Mucosa of rectum (tissue), 2 donors: ENCODE data around the gene LRRC75B.
A peak's percentile ranks its signal among the peaks of the same experiment; 100 is the strongest.
"Not testable (repeated sequence)": the region's sequence is repeated elsewhere in the genome, so short reads cannot be mapped to it uniquely, and the experiment has no call there.

ENCODE experiments used
- H3K27ac ChIP-seq, 2 donors: one replicate each; pipeline ENCODE4 v1.7.0; 2013; ENCODE audit warnings: inconsistent platforms in 2 of 2, low read depth in 2 of 2, low read length in 2 of 2
- H3K27me3 ChIP-seq, 2 donors: one replicate each; pipeline ENCODE4 v1.7.0; 2013; ENCODE audit warnings: low read length in 2 of 2; ENCODE audit not compliant: control insufficient read depth in 2 of 2, insufficient read depth in 2 of 2
- H3K36me3 ChIP-seq, 2 donors: one replicate each; pipeline ENCODE4 v1.7.0; 2013; ENCODE audit warnings: low read length in 2 of 2; ENCODE audit not compliant: control insufficient read depth in 2 of 2, insufficient read depth in 2 of 2
- H3K4me1 ChIP-seq, 2 donors: one replicate each; pipeline ENCODE4 v1.7.0; 2013; ENCODE audit warnings: low read length in 2 of 2, mild to moderate bottlenecking in 1 of 2; ENCODE audit not compliant: control insufficient read depth in 2 of 2, insufficient read depth in 2 of 2
- H3K4me3 ChIP-seq, 2 donors: one replicate each; pipeline ENCODE4 v1.7.0; 2013; ENCODE audit warnings: low read length in 2 of 2
- H3K9ac ChIP-seq, 2 donors: one replicate each; pipeline ENCODE4 v1.7.0; 2013; ENCODE audit warnings: low read length in 2 of 2, low read depth in 1 of 2, mild to moderate bottlenecking in 1 of 2
- H3K9me3 ChIP-seq, 2 donors: one replicate each; pipeline ENCODE4 v1.7.0; 2013; ENCODE audit warnings: low read length in 2 of 2; ENCODE audit not compliant: control insufficient read depth in 2 of 2
- donor health status: healthy.
- donor health status: Normal muscosa, but diverticular disease.

LRRC75B gene

GRCh38 chr22:24593559-24593835, 624 bp upstream of the LRRC75B start:
- Histone ChIP-seq H3K4me1 (peaks cover 11 to 14% of the 10 kb centered on the region in 2 donors), H3K4me3 (peak overlapping the region; percentile 65), H3K27ac (peak overlapping the region; percentile 71 to 85), H3K9ac (peak overlapping the region; percentile 65 to 74)
- not testable (repeated sequence) for H3K36me3 ChIP-seq, H3K27me3 ChIP-seq, H3K9me3 ChIP-seq

GRCh38 chr22:24592058-24592850, 619 bp downstream of the LRRC75B start:
- Histone ChIP-seq H3K36me3 (peaks cover 5 to 11% of the 10 kb centered on the region in 2 donors), H3K4me1 (peaks cover 11 to 14% of the 10 kb centered on the region in 2 donors), H3K4me3 (peak overlapping the region; percentile 65 to 69), H3K9ac (peak overlapping the region; percentile 60 to 74), H3K27ac (peak overlapping the region; percentile 71 to 72), H3K9me3 (no peaks in the 10 kb centered on the region), H3K27me3 (no peaks in the 10 kb centered on the region)

GRCh38 chr22:24591286-24591830, 1.5 kb downstream of the LRRC75B start:
- no peaks in the 10 kb centered on the region for H3K27me3 ChIP-seq
- H3K9ac ChIP-seq: no peak overlapping the region
- H3K27ac ChIP-seq: no peak overlapping the region
- peaks cover 11 to 14% of the 10 kb centered on the region in 2 donors for H3K4me1 ChIP-seq
- no peak overlapping the region for H3K4me3 ChIP-seq
- H3K9me3 ChIP-seq: no peaks in the 10 kb centered on the region
- peaks cover 5 to 14% of the 10 kb centered on the region in 2 donors for H3K36me3 ChIP-seq

DNA sequence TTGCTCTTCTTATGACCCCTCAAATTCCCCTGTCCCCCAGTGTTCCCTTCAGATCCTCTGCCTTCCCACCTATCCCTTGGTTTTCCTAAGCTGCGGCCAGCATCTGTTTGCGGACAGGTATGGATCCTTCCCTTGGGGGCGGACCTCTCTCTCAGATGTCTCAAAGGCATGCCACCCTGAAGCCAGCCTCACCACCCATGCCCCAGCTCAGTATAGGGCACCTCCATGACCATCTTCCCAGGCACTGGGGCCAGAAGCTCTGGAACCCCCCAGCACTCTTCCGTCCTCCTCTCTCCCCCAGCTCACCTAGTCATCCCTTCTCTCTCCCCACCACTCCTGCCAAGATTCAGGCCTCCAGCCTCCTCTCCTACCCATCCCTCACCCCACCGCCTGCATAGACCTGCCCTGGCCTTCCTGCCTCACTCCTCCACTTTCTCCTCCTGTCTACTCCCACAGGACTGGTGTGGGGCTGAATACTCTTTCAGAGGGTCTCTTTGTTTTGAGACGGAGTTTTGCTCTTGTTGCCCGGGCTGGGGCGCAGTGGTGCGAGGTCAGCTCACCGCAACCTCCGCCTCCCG, 2.2 kb downstream of the LRRC75B start:
- H3K4me1 ChIP-seq: peaks cover 11 to 14% of the 10 kb centered on the region in 2 donors

DNA sequence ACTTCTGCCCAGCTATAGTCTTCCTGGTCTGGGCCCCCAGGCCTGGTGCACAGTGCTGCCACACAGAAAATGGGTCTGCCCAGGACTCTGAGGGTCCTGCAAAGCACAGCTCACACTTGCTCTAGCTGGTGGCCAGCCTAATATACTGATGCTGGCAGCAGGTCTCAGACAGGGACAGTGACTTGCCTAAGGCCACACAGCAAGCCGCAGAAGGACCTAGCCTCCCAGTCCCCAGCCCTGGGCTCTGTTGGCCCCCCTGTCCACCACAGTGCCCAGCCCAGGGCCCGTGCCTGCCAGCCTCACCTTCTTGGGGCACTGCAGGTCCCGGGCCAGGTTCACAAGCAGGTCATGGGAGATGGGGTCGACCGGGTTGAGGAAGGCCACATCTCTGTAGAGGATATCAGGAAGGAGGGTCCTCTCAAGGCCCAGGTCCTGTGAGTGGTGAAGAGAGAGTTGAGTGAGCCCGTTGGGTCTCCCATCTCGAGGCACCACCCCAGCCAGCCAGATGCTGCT, 3.3 kb downstream of the LRRC75B start:
- Histone ChIP-seq H3K4me3 (no peak overlapping the region), H3K9me3 (no peaks in the 10 kb centered on the region), H3K36me3 (peaks cover 5 to 17% of the 10 kb centered on the region in 2 donors), H3K27ac (no peak overlapping the region), H3K4me1 (peaks cover 10 to 14% of the 10 kb centered on the region in 2 donors), H3K27me3 (no peaks in the 10 kb centered on the region), H3K9ac (no peak overlapping the region)

More for the DNA sequence above, 2.2 kb downstream of the LRRC75B start:
- H3K27ac ChIP-seq: no peak overlapping the region
- no peaks in the 10 kb centered on the region for H3K9me3 ChIP-seq
- H3K27me3 ChIP-seq: no peaks in the 10 kb centered on the region
- no peak overlapping the region for H3K9ac ChIP-seq
- peaks cover 5 to 17% of the 10 kb centered on the region in 2 donors for H3K36me3 ChIP-seq
- no peak overlapping the region for H3K4me3 ChIP-seq

DNA sequence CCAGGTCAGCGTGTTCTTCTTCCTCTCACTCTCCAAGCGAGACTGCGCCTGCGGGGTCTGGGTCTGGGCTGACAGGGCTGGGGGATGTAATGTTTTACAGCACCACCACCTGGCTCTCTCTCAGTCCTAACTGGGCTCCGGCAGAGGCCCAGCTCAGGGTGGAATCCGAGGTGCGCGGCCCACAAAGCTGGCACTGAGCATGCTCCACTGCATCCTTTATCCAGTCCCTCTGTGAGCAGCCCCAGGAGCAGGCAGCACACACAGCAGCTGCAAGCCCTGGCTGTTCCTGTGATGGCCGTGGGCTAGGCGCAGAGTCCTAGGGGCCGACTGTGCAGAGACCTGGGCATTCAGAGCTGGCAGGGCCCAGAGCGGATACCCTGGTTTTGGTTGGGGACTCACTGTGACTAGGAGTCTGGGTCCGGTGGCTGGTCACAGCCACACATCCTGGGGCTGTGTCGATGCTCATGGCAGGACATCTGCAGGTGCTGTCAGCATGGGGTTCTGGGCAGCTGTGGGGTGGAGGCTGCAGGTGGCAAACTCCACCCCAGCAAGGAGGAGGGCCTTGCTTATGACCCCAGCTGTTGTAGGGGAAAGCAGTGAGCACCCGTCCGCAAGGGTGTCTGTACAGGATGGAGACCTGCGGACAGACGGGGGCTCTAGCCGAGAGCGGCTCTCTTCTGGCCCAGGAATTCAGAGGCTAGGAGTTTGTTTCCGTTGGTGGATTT, 4.0 kb downstream of the LRRC75B start:
- Histone ChIP-seq H3K36me3 (peaks cover 5 to 17% of the 10 kb centered on the region in 2 donors), H3K4me1 (peaks cover 7 to 12% of the 10 kb centered on the region in 2 donors), H3K27ac (no peak overlapping the region), H3K9ac (no peak overlapping the region), H3K4me3 (no peak overlapping the region), H3K9me3 (no peaks in the 10 kb centered on the region), H3K27me3 (no peaks in the 10 kb centered on the region)

- no peaks in the 10 kb centered on the region for H3K9me3 ChIP-seq
- no peak overlapping the region for H3K9ac ChIP-seq
- H3K4me1 ChIP-seq: peaks cover 10 to 12% of the 10 kb centered on the region in 2 donors
- no peak overlapping the region for H3K4me3 ChIP-seq
- H3K27ac ChIP-seq: no peak overlapping the region
- H3K27me3 ChIP-seq: no peaks in the 10 kb centered on the region
- H3K36me3 ChIP-seq: peaks cover 5 to 17% of the 10 kb centered on the region in 2 donors
Observed at GRCh38 chr22:24588381-24588756, 4.5 kb downstream of the LRRC75B start.

- Histone ChIP-seq H3K27me3 (no peaks in the 10 kb centered on the region), H3K9me3 (no peaks in the 10 kb centered on the region), H3K4me1 (peaks cover 10 to 13% of the 10 kb centered on the region in 2 donors), H3K36me3 (peaks cover 5 to 17% of the 10 kb centered on the region in 2 donors), H3K9ac (no peak overlapping the region), H3K4me3 (no peak overlapping the region), H3K27ac (no peak overlapping the region)
Observed at GRCh38 chr22:24587948-24588347, 4.9 kb downstream of the LRRC75B start.

GRCh38 chr22:24587251-24587650, 5.6 kb downstream of the LRRC75B start:
- H3K9ac ChIP-seq: no peak overlapping the region
- peaks cover 5 to 17% of the 10 kb centered on the region in 2 donors for H3K36me3 ChIP-seq
- no peak overlapping the region for H3K4me3 ChIP-seq
- no peaks in the 10 kb centered on the region for H3K9me3 ChIP-seq
- H3K4me1 ChIP-seq: peaks cover 10 to 14% of the 10 kb centered on the region in 2 donors
- H3K27me3 ChIP-seq: no peaks in the 10 kb centered on the region
- H3K27ac ChIP-seq: no peak overlapping the region
